GM10248 (cell line): ENCODE data around the gene AP2A1.

ENCODE experiments used
- CTCF ChIA-PET: fragments of 300-600 bp; sonication (Branson Sonifier 250); formaldehyde crosslinking; extraction: SDS; loops from one replicate; lab custom pipeline; 2021; ENCODE audit warnings: antibody characterized with exemption; lab: Yijun Ruan, JAX
- POLR2A ChIA-PET: fragments of 350-650 bp; sonication (Branson Sonifier 250); formaldehyde crosslinking; extraction: SDS; loops from one replicate; lab custom pipeline; 2020; ENCODE audit warnings: antibody characterized with exemption; lab: Yijun Ruan, JAX
- DNase-seq: peaks from one replicate; pipeline ENCODE4 v3.0.0; 2012; ENCODE audit errors: extremely low spot score
- TF ChIP-seq, protein P1 (sequence below): IDR thresholded peaks from 2 replicates; pipeline ENCODE4 v1.5.1; 2012; ENCODE audit warnings: mild to moderate bottlenecking, low read depth; ENCODE audit errors: extremely low read depth, missing control alignments, control extremely low read depth

Gene AP2A1

DNA sequence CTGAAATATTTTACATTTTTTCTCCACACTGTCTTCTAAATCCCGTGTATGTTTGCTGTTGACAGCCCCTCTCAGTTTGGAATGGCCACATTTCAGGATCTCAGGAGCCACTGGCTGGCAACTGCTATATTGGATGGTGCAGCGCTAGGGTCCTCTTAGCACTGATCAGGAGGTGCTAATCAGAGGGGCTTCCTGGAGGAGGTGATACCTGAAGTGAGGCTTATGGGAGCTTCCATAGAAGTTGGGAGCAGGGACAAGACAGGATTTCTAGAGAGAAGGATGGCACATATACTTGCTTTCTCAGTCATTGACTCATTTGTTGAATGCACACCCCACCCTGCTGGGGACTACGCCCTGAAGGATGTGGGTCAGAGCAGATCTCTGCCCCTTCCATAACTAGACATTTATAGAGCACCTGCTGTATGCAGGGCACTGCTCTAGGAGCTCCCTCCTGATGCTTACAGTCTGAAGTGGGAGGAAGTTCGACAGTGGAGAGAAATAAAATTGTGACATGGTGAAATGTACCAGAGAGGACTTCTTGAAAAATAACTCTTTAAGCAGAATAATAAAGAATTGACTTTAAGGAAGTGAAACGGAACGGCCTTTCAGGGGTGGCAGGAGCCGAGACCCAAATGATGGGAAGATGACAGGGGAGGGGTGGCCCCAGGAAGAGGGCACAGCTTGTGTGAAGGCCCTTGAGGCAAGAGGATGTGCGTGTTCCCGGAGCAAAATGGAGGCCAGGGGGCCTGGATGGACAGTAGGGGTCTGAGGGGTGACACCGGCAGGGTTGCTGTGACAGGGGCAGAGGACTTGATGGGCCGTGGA lies 13.1 kb downstream of the AP2A1 start:
- POLR2A ChIA-PET: interaction anchor here (1.0 kb wide), 1 partner anchor 199 kb away, joined by 3 read pairs; the partner anchor contains the start of gene NOSIP
- DNase-seq: no peak
- TF ChIP-seq, protein P1, sequence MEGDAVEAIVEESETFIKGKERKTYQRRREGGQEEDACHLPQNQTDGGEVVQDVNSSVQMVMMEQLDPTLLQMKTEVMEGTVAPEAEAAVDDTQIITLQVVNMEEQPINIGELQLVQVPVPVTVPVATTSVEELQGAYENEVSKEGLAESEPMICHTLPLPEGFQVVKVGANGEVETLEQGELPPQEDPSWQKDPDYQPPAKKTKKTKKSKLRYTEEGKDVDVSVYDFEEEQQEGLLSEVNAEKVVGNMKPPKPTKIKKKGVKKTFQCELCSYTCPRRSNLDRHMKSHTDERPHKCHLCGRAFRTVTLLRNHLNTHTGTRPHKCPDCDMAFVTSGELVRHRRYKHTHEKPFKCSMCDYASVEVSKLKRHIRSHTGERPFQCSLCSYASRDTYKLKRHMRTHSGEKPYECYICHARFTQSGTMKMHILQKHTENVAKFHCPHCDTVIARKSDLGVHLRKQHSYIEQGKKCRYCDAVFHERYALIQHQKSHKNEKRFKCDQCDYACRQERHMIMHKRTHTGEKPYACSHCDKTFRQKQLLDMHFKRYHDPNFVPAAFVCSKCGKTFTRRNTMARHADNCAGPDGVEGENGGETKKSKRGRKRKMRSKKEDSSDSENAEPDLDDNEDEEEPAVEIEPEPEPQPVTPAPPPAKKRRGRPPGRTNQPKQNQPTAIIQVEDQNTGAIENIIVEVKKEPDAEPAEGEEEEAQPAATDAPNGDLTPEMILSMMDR: no peak
- CTCF ChIA-PET: no interaction called here

DNA sequence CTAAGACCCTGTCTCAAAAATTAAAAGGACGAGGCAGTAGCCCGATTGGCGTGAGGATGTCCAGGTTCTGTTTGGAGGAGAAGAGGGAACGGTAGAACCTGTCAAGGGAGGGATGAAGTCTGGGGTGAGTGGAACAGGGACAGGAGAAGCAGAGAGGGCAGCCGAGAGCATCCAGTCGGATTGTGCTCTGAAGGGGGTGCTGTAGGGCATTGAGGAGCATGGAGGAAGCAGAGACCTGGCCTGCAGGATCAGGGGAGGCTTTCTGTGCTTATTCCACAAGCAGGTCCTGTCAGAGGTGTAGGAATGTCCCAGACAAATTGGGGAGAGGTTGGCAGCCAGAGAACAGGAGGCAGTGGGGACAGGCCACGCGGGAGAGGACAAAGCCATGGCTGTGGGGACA lies 14.1 kb downstream of the AP2A1 start:
- POLR2A ChIA-PET: no interaction called here
- CTCF ChIA-PET: no interaction called here
- TF ChIP-seq, protein P1: no peak

DNA sequence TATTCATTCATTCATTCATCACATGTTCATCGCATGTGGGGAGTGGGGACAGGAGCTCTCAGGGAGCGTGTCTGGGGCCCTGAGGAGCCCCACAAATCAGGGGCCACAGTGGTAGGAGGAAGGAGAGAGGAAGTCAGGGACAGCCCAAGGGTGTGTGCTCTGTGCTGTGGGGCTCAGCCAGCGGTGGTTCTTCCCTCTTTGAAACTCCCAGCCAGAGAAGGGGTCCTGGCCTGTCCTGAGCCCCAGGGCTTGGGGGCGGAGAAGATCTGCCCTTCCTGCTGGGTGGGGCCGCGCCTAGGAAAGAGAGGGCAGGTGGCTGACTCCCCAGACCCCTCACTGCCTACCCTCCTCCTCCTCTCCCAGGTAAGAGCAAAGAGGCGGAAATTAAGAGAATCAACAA lies 14.6 kb downstream of the AP2A1 start:
- ChIA-PET POLR2A (no interaction called here), CTCF (no interaction called here)
- TF ChIP-seq, protein P1: no peak
- DNase-seq: no peak

More for the DNA sequence above, 14.1 kb downstream of the AP2A1 start:
- no peak for DNase-seq

DNA sequence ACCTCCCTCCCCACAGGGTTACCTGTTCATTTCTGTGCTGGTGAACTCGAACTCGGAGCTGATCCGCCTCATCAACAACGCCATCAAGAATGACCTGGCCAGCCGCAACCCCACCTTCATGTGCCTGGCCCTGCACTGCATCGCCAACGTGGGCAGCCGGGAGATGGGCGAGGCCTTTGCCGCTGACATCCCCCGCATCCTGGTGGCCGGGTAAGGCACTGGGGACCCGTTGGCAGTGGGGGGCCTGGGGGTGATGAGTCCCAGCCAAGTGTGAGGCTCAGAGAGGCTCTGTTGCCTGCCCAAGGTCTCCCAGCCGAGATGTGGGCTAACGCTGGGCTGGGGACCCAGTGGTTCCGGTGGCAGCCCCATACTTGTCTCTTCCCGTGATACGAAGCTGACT lies 15.7 kb downstream of the AP2A1 start:
- no peak for DNase-seq
- ChIA-PET POLR2A (no interaction called here), CTCF (interaction anchor here (1.6 kb wide), 1 partner anchor 16 kb away, joined by 4 read pairs; the partner anchor contains the start of gene AP2A1)
- TF ChIP-seq, protein P1: no peak

DNA sequence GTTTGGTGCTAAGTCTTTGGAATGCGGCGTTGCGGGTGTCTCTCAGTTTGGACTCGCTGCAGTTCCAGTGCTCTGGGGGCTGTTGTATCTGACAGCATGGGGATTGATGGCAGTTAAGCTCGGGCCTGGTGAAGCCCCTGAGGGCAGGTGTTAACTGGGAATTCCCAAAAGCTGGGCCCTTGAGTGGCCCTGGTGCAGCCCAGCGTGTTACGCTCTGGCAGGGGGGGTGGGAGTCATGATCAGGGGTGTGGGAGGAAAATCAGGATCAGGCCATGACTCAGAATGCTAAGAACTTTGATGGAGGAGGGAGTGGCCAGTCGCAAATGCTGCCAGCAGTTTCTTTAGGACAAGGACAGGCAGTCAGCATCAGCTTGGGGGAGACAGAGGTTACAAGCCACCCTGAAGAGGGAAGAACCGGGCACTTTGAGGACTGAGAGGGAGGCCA lies 19.6 kb downstream of the AP2A1 start:
- no peak for DNase-seq
- ChIA-PET CTCF (interaction anchor here (1.3 kb wide), 1 partner anchor 15 kb away, joined by 3 read pairs; no protein-coding TSS in a partner anchor), POLR2A (no interaction called here)
- TF ChIP-seq, protein P1: no peak

DNA sequence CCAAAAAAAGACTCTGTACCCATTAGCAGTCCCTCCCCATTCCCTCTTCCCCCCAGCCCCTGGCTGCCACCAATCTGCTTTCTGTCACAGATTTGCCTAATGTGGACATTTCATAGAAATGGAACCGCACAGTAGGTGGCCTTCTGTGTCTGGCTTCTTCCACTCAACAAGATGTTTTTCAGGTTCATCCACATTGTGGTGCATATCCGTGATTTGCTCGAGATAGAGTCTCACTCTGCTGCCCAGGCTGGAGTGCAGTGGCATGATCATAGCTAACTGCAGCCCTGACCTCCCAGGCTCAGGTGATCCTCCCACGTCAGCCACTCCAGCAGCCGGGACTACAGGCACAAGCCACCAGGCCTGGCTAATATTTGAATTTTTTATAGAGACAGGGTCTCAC lies 20.9 kb downstream of the AP2A1 start:
- no peak for DNase-seq
- TF ChIP-seq, protein P1: no peak
- CTCF ChIA-PET: interaction anchor here (1.2 kb wide), 1 partner anchor 102 kb away, joined by 3 read pairs; no protein-coding TSS in a partner anchor
- POLR2A ChIA-PET: no interaction called here
